Neural cell (in vitro differentiated cells): ENCODE measurements around the gene TMEM134. TPM values are rescaled to one million over a fixed set of nuclear protein-coding genes. Genes with fewer than 3 reads are reported as not detected.

Experiments
- H2AFZ ChIP-seq: fragments of 200-600, 300-800 bp; sonication (generic), shearing (Covaris generic); 2 replicates; pipeline ENCODE4 v1.6.0; 2014; ENCODE audit warnings: low read depth, mild to moderate bottlenecking, antibody characterized with exemption, low read length, moderate library complexity
- H3F3A ChIP-seq: fragments of 200-600 bp; shearing (Covaris generic); 2 replicates; pipeline ENCODE4 v1.6.1; 2016; ENCODE audit warnings: mild to moderate bottlenecking, moderate library complexity, mixed read lengths, antibody characterized with exemption, low read length; ENCODE audit not compliant: insufficient read depth, poor library complexity, severe bottlenecking
- H3K27ac ChIP-seq: fragments of 200-600, 300-800 bp; sonication (generic), shearing (Covaris generic); 2 replicates; pipeline ENCODE4 v1.5.1; 2014; ENCODE audit warnings: mild to moderate bottlenecking, low read length, moderate library complexity
- H3K27me3 ChIP-seq: fragments of 300-800, 200-600 bp; sonication (generic), shearing (Covaris generic); 2 replicates; pipeline ENCODE4 v1.6.0; 2014; ENCODE audit warnings: mild to moderate bottlenecking, low read depth, low read length, moderate library complexity; ENCODE audit not compliant: insufficient read depth
- H3K36me3 ChIP-seq: fragments of 300-800, 200-600 bp; sonication (generic), shearing (Covaris generic); 2 replicates; pipeline ENCODE4 v1.5.1; 2014; ENCODE audit warnings: mild to moderate bottlenecking, antibody characterized with exemption, low read length, moderate library complexity; ENCODE audit not compliant: insufficient read depth
- H3K4me2 ChIP-seq: fragments of 300-800, 200-600 bp; sonication (generic), shearing (Covaris generic); 2 replicates; pipeline ENCODE4 v1.6.0; 2014; ENCODE audit warnings: mild to moderate bottlenecking, low read length
- H3K4me3 ChIP-seq: fragments of 300-800, 200-600 bp; sonication (generic), shearing (Covaris generic); 2 replicates; pipeline ENCODE4 v1.5.1; 2014; ENCODE audit warnings: mild to moderate bottlenecking, low read length, moderate library complexity
- H3K79me2 ChIP-seq: fragments of 200-600 bp; shearing (Covaris generic); replicated peaks from 2 replicates; pipeline ENCODE4 v1.6.0; 2014; ENCODE audit warnings: mild to moderate bottlenecking, low read length, moderate library complexity; ENCODE audit not compliant: insufficient read depth
- H3K9ac ChIP-seq: fragments of 300-800, 200-600 bp; sonication (generic), shearing (Covaris generic); 2 replicates; pipeline ENCODE4 v1.6.1; 2016; ENCODE audit warnings: mild to moderate bottlenecking, low read length, mixed read lengths
- H3K9me2 ChIP-seq: fragments of 200-600 bp; shearing (Covaris generic); 2 replicates; pipeline ENCODE4 v1.6.1; 2016; ENCODE audit warnings: mild to moderate bottlenecking, low read length, mixed read lengths; ENCODE audit not compliant: insufficient read depth
- H3K9me3 ChIP-seq: fragments of 200-600, 300-800 bp; sonication (generic), shearing (Covaris generic); 2 replicates; pipeline ENCODE4 v1.6.1; 2016; ENCODE audit warnings: mild to moderate bottlenecking, mixed run types, low read length, moderate library complexity, mixed read lengths
- H4K20me1 ChIP-seq: fragments of 200-600 bp; shearing (Covaris generic); 2 replicates; pipeline ENCODE4 v1.6.1; 2016; ENCODE audit warnings: mild to moderate bottlenecking, mixed run types; ENCODE audit not compliant: insufficient read depth
- CTCF ChIP-seq: fragments of 450-650 bp; IDR thresholded peaks from 2 replicates; pipeline ENCODE4 v1.5.1; 2014; ENCODE audit warnings: antibody characterized with exemption, mild to moderate bottlenecking, moderate library complexity; ENCODE audit not compliant: poor library complexity, severe bottlenecking
- EP300 ChIP-seq: fragments of 450-650 bp; conservative IDR thresholded peaks from 2 replicates; pipeline ENCODE4 v1.6.1; 2014; ENCODE audit warnings: antibody characterized with exemption, mild to moderate bottlenecking, moderate library complexity; ENCODE audit not compliant: poor library complexity, severe bottlenecking
- EZH2 ChIP-seq: fragments of 200-600, 300-800 bp; shearing (Covaris generic), sonication (generic); IDR thresholded peaks from 2 replicates; pipeline ENCODE4 v1.6.1; 2014; ENCODE audit warnings: antibody characterized with exemption, low read length, borderline replicate concordance, mild to moderate bottlenecking; ENCODE audit not compliant: insufficient read depth, poor library complexity, severe bottlenecking
- MXI1 ChIP-seq: fragments of 450-650 bp; conservative IDR thresholded peaks from 2 replicates; pipeline ENCODE4 v1.6.1; 2014; ENCODE audit warnings: antibody characterized with exemption, mild to moderate bottlenecking; ENCODE audit not compliant: poor library complexity, severe bottlenecking
- POLR2AphosphoS5 ChIP-seq: IDR thresholded peaks from 2 replicates; pipeline ENCODE4 v1.6.1; 2012
- RAD21 ChIP-seq: fragments of 450-650 bp; conservative IDR thresholded peaks from 2 replicates; pipeline ENCODE4 v1.6.1; 2014; ENCODE audit warnings: antibody characterized with exemption, mild to moderate bottlenecking, moderate library complexity
- REST ChIP-seq: IDR thresholded peaks from 2 replicates; pipeline ENCODE4 v1.6.1; 2012; ENCODE audit warnings: borderline replicate concordance
- SMC3 ChIP-seq: fragments of 450-650 bp; conservative IDR thresholded peaks from 2 replicates; pipeline ENCODE4 v1.6.1; 2014; ENCODE audit warnings: antibody characterized with exemption, mild to moderate bottlenecking, moderate library complexity; ENCODE audit not compliant: poor library complexity
- TAF1 ChIP-seq: IDR thresholded peaks from 2 replicates; pipeline ENCODE4 v1.6.1; 2012; ENCODE audit warnings: low read depth
- polyA plus RNA-seq: library from polyadenylated mRNA; depleted of rRNA; stranded (reverse); fragments of >200 nt; gene quantifications from 2 replicates; pipeline ENCODE4 v1.2.3, GENCODE V29; 2014

The TMEM134 gene
- polyA plus RNA-seq, 1 donor from 2014 or later: 50.3 TPM

- H3K27ac ChIP-seq: no peak overlapping the region
- no peaks in the 10 kb centered on the region for H3K36me3 ChIP-seq
- no peaks in the 10 kb centered on the region for H3K27me3 ChIP-seq
- H3K9me3 ChIP-seq: no peaks in the 10 kb centered on the region
- H3F3A ChIP-seq: no peaks in the 10 kb centered on the region
- H2AFZ ChIP-seq: no peak overlapping the region
- H3K4me3 ChIP-seq: no peak overlapping the region
- no peaks in the 10 kb centered on the region for H3K79me2 ChIP-seq
- no peak overlapping the region for H3K9ac ChIP-seq
- H3K4me2 ChIP-seq: no peak overlapping the region
- H4K20me1 ChIP-seq: no peaks in the 10 kb centered on the region
- no peaks in the 10 kb centered on the region for H3K9me2 ChIP-seq
- TF ChIP-seq CTCF (no peak), POLR2AphosphoS5 (no peak), SMC3 (no peak), EP300 (no peak), RAD21 (no peak), TAF1 (no peak), REST (no peak), EZH2 (no peak), MXI1 (no peak)
Measured at GRCh38 chr11:67438158-67438902, 30.7 kb downstream of the TMEM134 start.

GRCh38 chr11:67437809-67438157 is 31.3 kb downstream of the TMEM134 start:
- no peak overlapping the region for H3K4me3 ChIP-seq

More at GRCh38 chr11:67437809-67438157, 31.3 kb downstream of the TMEM134 start:
- Histone ChIP-seq H3K36me3 (no peaks in the 10 kb centered on the region), H3K79me2 (no peaks in the 10 kb centered on the region), H2AFZ (no peak overlapping the region), H3F3A (no peaks in the 10 kb centered on the region), H3K27me3 (no peaks in the 10 kb centered on the region), H3K27ac (no peak overlapping the region), H3K9ac (no peak overlapping the region), H3K9me3 (no peaks in the 10 kb centered on the region), H3K4me2 (no peak overlapping the region), H4K20me1 (no peaks in the 10 kb centered on the region), H3K9me2 (no peaks in the 10 kb centered on the region)
- TF ChIP-seq CTCF (no peak), MXI1 (no peak), REST (no peak), POLR2AphosphoS5 (no peak), EP300 (no peak), RAD21 (no peak), TAF1 (no peak), EZH2 (no peak), SMC3 (no peak)
